Activated CD4-positive, alpha-beta T cell treated with anti-CD3 and anti-CD28 coated beads, Interleukin-2, amount 10 ng/mL, durations not matched to agents 7 days and 5 days (primary cell): Measurements from ENCODE around the gene CTPS1. TPM values are rescaled to one million over a fixed set of nuclear protein-coding genes. Genes with fewer than 3 reads are reported as not detected.
A peak's percentile ranks its signal among the peaks of the same experiment; 100 is the strongest.

ENCODE experiments used
- CTCF ChIA-PET: fragments of 350-600 bp; sonication (Branson Sonifier 250); formaldehyde crosslinking; loops from one replicate; lab custom pipeline; 2021; ENCODE audit warnings: antibody characterized with exemption; lab: Charles Lee
- POLR2A ChIA-PET: fragments of 350-600 bp; sonication (Branson Sonifier 250); formaldehyde crosslinking; loops from one replicate; lab custom pipeline; 2021; ENCODE audit warnings: antibody characterized with exemption; lab: Charles Lee
- DNase-seq: peaks from one replicate; pipeline ENCODE4 v3.0.0-alpha.2; 2020
- H3K27ac Mint-ChIP-seq: one replicate; pipeline ENCODE4 v1.8.0; 2021; ENCODE audit warnings: mild to moderate bottlenecking, moderate library complexity, mixed read lengths
- H3K27me3 Mint-ChIP-seq: one replicate; pipeline ENCODE4 v1.8.0; 2021; ENCODE audit warnings: mixed read lengths
- H3K36me3 Mint-ChIP-seq: one replicate; pipeline ENCODE4 v1.8.0; 2021; ENCODE audit warnings: low read depth, mixed read lengths
- H3K4me1 Mint-ChIP-seq: one replicate; pipeline ENCODE4 v1.8.0; 2021; ENCODE audit warnings: mixed read lengths
- H3K4me3 Mint-ChIP-seq: one replicate; pipeline ENCODE4 v1.8.0; 2021; ENCODE audit warnings: mild to moderate bottlenecking, moderate library complexity, mixed read lengths
- H3K9me3 Mint-ChIP-seq: one replicate; pipeline ENCODE4 v1.8.0; 2021; ENCODE audit warnings: mixed read lengths
- total RNA-seq, 2 experiments: library from RNA; stranded (reverse); gene quantifications; one replicate each; pipeline ENCODE4 v1.2.3, GENCODE V29; 2021

Gene CTPS1, protein sequence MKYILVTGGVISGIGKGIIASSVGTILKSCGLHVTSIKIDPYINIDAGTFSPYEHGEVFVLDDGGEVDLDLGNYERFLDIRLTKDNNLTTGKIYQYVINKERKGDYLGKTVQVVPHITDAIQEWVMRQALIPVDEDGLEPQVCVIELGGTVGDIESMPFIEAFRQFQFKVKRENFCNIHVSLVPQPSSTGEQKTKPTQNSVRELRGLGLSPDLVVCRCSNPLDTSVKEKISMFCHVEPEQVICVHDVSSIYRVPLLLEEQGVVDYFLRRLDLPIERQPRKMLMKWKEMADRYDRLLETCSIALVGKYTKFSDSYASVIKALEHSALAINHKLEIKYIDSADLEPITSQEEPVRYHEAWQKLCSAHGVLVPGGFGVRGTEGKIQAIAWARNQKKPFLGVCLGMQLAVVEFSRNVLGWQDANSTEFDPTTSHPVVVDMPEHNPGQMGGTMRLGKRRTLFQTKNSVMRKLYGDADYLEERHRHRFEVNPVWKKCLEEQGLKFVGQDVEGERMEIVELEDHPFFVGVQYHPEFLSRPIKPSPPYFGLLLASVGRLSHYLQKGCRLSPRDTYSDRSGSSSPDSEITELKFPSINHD
- 10 to 100 TPM; 54.6 to 55.6 TPM for total RNA-seq

DNA sequence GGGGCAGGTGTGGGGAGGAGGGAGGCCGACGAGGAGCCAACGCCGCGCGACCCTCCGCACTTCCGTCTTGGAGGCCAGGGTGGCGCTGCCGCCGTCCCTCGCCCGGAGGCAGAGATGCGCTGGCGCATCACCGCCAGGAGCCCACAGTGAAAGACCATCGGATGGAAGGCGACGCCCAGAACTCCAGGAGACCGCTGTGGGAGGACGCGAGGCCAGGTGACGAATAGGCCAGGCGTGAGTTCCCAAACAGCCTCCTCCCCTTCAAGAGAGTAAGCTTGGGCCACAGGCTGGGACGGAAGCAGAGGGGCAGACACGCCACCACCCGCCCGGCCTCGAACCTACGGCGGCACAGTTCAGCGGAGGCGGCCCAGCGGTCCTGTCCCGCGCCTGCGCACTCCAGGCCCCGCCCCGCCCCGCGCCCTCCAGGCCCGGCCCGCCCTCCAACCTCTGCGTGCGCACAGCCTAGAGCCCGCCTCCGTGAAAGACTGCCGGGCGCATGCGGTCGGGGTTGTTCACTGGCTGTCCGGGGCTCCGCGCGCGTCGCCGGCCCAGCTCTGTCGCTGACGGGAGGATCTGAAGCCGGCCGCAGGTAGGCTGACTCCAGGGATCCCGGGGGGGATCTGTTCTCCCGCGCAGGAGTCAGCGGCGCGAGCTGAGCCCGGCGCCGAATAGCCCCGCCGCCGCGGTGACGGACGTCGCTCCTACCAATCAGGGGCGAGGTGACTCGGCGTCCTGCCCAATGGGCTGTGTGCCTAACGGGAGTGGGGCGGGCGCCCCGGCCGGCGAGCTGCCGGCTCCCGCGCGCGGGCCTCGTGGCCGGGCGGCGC, at the start of gene CTPS1:
CTPS1 (plus strand) TSS at position 456 of the 827 bp plus-strand sequence. CDS start 3,595 bp downstream, outside the sequence.
- Mint-ChIP-seq H3K36me3 (peaks cover 27% of the 10 kb centered on the region), H3K27ac (peak within 1 kb of the TSS; percentile 92), H3K27me3 (no peaks in the 10 kb centered on the region), H3K4me1 (peaks cover 47% of the 10 kb centered on the region), H3K4me3 (peak within 1 kb of the TSS; percentile 82), H3K9me3 (no peaks in the 10 kb centered on the region)
- ChIA-PET POLR2A (interaction anchor here (0.6 to 1.0 kb wide), 3 partner anchors 135 to 1707 kb away, joined by 3 read pairs; no protein-coding TSS in a partner anchor), CTCF (interaction anchor here (0.7 to 1.7 kb wide), 7 partner anchors 12 to 48 kb away, joined by 3 to 6 read pairs (median 4); no protein-coding TSS in a partner anchor)
- DNase-seq: peak; percentile 95

DNA sequence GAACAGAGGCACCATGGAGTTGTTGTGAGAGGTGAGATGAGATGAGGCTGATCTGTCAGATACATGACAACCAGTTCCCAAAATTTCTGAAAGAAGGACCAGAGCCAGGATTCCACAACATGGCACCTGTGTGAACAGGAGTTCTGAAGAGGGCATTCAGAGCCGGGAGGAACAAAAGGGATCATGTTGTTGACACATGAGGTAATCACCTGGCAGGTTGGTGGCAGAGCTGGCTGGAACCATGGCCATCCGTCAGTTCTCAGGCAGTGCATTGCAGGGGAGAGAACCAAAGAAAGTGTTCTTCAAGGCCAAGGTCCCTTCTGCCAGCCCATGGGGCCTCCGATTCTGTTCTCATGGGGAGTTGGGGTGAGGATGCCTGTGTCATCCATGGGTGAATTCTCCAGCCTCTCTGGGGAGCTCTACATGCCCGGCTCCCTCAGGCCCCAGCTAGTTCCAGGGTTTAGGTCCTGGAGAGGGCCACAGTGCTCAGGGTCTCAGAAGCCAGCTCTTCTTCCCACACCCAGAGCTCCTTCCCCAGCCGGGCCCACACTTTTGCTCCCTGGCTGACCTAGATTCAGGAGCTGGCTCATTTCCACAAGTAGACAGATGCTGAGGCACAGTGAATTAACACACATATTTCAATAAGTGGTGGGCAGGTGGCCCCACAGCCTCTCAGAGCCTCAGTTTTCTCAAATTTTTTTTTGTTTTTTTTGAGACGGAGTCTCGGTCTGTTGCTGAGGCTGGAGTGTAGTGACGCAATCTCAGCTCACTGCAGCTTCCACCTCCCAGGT, 49.1 kb upstream of the CTPS1 start:
- no peaks in the 10 kb centered on the region for H3K9me3 Mint-ChIP-seq
- ChIA-PET CTCF (interaction anchor here (0.7 to 1.4 kb wide), 2 partner anchors 9 to 165 kb away, joined by 3 to 4 read pairs; no protein-coding TSS in a partner anchor), POLR2A (no interaction called here)
- H3K4me1 Mint-ChIP-seq: no peaks in the 10 kb centered on the region
- no peak overlapping the region for H3K27ac Mint-ChIP-seq
- no peaks in the 10 kb centered on the region for H3K36me3 Mint-ChIP-seq
- DNase-seq: no peak
- no peak overlapping the region for H3K4me3 Mint-ChIP-seq
- no peaks in the 10 kb centered on the region for H3K27me3 Mint-ChIP-seq

DNA sequence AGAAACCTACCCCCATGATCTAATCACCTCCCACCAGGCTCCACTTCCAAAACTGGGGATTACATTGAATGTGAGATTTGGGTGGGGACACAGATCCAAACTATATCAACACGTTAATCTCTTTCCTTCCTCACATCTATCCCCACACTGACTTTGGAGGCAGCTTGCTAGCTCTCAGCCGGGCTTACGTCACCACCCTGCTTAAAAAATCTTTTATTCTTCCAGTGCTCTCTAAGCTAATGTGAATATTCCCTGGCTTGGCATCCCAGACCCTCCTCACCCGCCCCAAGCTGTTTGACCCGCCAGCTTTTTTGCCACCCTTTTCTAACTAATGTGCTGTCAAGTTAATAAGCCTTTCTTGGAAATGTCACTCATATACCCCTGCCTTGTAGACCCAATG, 47.9 kb upstream of the CTPS1 start:
- Mint-ChIP-seq H3K4me1 (no peaks in the 10 kb centered on the region), H3K4me3 (no peak overlapping the region), H3K27me3 (no peaks in the 10 kb centered on the region), H3K36me3 (no peaks in the 10 kb centered on the region), H3K9me3 (no peaks in the 10 kb centered on the region), H3K27ac (no peak overlapping the region)
- no peak for DNase-seq
- ChIA-PET POLR2A (no interaction called here), CTCF (interaction anchor here (1.8 kb wide), 1 partner anchor 17 kb away, joined by 4 read pairs; no protein-coding TSS in a partner anchor)

DNA sequence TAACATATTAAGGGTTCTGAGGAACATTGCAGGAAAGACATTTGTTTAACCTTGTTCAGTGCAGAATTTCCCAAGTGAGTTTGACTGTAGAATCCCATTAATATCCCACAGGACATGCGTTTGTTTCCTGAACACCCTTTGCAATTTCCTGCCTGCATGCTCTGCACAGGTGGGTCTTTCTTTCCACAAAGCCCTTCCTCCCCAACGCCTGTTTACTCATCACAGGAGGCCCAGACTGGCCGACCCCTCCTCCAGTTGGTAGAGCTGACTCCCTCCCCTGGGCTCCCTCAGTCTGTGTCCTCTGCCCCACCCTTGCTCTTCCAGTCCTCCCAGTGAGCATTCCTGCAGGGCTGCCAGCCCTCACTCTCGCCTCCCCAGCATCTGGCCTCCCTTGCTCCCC, 47.5 kb upstream of the CTPS1 start:
- ChIA-PET POLR2A (no interaction called here), CTCF (interaction anchor here (1.8 kb wide), 1 partner anchor 17 kb away, joined by 4 read pairs; no protein-coding TSS in a partner anchor)
- H3K27ac Mint-ChIP-seq: no peak overlapping the region
- H3K4me3 Mint-ChIP-seq: no peak overlapping the region
- no peaks in the 10 kb centered on the region for H3K36me3 Mint-ChIP-seq
- no peak for DNase-seq
- H3K27me3 Mint-ChIP-seq: no peaks in the 10 kb centered on the region
- no peaks in the 10 kb centered on the region for H3K9me3 Mint-ChIP-seq
- H3K4me1 Mint-ChIP-seq: no peaks in the 10 kb centered on the region

DNA sequence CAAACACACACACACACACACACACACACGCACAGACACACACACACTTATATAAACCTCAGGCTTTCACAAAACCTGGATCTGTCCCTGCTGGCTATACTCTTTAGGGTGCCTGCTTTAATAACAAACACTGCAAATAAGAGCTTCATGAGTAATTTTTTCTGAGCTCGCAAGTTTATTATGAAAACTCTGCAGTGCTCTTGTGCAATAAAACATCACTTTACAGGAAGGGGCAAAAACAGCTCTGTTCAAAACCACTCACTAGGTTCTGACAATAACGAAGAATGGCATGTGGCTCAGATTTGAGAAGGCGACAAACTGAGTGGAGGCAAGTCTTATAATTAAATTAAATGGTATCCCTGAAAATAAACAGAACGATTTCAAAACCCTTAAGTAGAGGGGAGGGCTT, 42.6 kb upstream of the CTPS1 start:
- Mint-ChIP-seq H3K36me3 (no peaks in the 10 kb centered on the region), H3K4me1 (no peaks in the 10 kb centered on the region), H3K4me3 (no peak overlapping the region), H3K27ac (no peak overlapping the region), H3K27me3 (no peaks in the 10 kb centered on the region), H3K9me3 (no peaks in the 10 kb centered on the region)
- POLR2A ChIA-PET: no interaction called here
- CTCF ChIA-PET: interaction anchor here (1.0 to 1.4 kb wide), 3 partner anchors 11 to 61 kb away, joined by 3 to 6 read pairs (median 4); no protein-coding TSS in a partner anchor
- no peak for DNase-seq

DNA sequence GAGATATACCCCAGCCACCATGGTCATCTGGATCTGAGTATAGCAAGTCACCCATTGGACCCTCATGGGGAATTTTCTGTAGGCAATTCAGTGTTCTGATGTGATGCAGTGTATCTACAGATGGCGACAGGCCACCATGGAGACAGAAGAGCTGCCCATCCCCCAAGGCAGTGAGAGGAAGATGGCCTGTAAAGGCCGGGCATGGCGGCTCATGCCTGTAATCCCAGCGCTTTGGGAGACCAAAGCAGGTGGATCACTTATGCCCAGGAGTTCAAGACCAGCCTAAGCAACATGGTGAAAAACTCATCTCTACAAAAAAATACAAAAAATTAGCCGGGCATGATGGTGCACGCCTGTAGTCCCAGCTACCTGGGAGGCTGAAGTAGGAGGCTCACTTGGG, 41.1 kb upstream of the CTPS1 start:
- CTCF ChIA-PET: interaction anchor here (2.1 kb wide), 1 partner anchor 10 kb away, joined by 11 read pairs; no protein-coding TSS in a partner anchor
- H3K9me3 Mint-ChIP-seq: no peaks in the 10 kb centered on the region
- POLR2A ChIA-PET: no interaction called here

DNA sequence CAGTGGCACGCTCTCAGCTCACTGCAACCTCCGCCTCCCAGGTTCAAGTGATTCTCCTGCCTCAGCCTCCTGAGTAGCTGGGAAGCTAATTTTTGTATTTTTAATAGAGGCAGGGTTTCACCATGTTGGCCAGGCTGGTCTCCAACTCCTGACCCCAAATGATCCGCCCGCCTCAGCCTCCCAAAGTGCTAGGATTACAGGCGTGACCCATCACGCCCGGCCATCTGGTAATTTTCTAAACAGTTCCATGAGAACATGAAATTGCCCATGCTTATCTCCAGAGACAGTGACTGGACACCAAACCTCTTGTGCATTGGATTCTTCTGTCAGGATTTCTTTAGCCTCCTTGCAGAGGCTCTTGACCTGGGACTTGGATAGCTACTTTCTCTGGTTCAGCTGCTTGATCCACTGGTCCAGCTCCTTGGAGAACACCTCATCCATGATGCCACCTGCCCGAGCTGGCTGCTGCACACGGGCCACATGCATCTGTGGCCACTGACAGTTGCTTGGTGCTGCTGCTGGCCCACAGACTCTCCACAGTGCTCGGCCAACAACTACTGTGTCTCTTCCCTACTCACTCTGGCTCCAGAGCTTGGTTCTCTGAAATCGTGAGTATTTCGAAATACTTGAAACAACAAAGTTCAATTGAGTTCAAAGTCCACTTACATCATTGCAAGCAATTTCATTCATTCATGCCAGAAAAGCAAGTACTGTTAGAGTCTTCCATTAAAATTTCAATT, 40.0 kb upstream of the CTPS1 start:
- Mint-ChIP-seq H3K9me3 (no peaks in the 10 kb centered on the region), H3K36me3 (no peaks in the 10 kb centered on the region), H3K27ac (no peak overlapping the region), H3K4me3 (no peak overlapping the region), H3K27me3 (peaks cover 4% of the 10 kb centered on the region), H3K4me1 (no peaks in the 10 kb centered on the region)
- ChIA-PET CTCF (interaction anchor here (1.2 to 2.1 kb wide), 3 partner anchors 9 to 13 kb away, joined by 4 to 11 read pairs (median 4); no protein-coding TSS in a partner anchor), POLR2A (no interaction called here)
- DNase-seq: no peak

More for the DNA sequence above, 41.1 kb upstream of the CTPS1 start:
- Mint-ChIP-seq H3K36me3 (no peaks in the 10 kb centered on the region), H3K4me1 (no peaks in the 10 kb centered on the region), H3K27ac (no peak overlapping the region), H3K27me3 (peaks cover 4% of the 10 kb centered on the region), H3K4me3 (no peak overlapping the region)
- DNase-seq: no peak

DNA sequence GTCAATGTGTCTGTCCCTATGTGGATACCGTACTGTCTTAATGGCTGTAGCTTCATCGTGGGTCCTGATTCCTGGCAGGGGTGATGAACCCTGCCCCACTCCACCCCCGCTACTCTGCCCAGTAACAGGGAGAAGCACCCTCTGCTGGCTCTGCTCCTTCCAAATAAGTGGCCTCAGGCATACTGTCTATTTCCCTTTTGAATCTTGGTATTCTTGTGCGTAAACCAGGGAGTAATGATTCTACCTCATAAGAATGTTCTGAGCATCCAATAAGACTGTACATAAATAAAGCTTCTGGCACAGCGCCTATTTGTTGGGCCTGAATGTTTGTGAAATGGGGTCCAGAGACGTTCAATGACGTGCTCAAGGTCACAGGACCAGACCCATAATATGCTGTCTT, 35.2 kb upstream of the CTPS1 start:
- Mint-ChIP-seq H3K4me1 (peaks cover 6% of the 10 kb centered on the region), H3K9me3 (no peaks in the 10 kb centered on the region), H3K4me3 (no peak overlapping the region), H3K27ac (no peak overlapping the region), H3K36me3 (no peaks in the 10 kb centered on the region), H3K27me3 (peaks cover 12% of the 10 kb centered on the region)
- POLR2A ChIA-PET: interaction anchor here (0.6 kb wide), 1 partner anchor 337 kb away, joined by 4 read pairs; no protein-coding TSS in a partner anchor
- CTCF ChIA-PET: no interaction called here
- DNase-seq: no peak

DNA sequence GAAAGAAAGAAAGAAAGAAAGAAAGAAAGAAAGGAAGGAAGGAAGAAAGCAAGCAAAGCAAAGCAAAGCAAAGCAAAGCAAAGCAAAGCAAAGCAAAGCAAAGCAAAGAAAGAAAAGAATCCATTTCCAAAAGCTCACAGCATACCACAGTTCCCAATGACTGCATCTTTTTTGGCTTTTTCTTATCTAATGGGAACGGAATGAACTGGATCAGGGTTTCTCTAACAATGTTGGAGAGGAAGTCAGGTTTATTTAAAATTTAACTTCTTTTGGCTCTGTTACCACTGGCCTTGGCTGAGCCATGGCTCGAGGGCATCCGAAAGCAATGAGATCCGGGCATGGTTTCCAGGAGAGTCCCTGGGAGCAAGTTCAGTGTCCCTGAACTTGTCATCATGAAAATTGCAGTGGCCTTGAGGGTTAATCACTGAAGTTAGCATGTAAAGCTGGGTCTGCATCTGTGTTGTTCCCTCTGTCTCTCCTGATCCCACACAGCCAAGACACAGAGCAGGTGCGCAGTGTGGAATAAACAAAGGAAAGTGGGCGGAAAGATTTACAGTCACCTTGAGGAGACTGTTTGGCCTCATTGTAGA, 34.6 kb upstream of the CTPS1 start:
- no peak for DNase-seq
- Mint-ChIP-seq H3K4me3 (no peak overlapping the region), H3K27me3 (peaks cover 12% of the 10 kb centered on the region), H3K9me3 (no peaks in the 10 kb centered on the region), H3K4me1 (peaks cover 6% of the 10 kb centered on the region), H3K36me3 (no peaks in the 10 kb centered on the region), H3K27ac (no peak overlapping the region)
- POLR2A ChIA-PET: interaction anchor here (0.6 kb wide), 1 partner anchor 338 kb away, joined by 4 read pairs; no protein-coding TSS in a partner anchor
- CTCF ChIA-PET: interaction anchor here (0.5 kb wide), 1 partner anchor 1041 kb away, joined by 3 read pairs; no protein-coding TSS in a partner anchor

DNA sequence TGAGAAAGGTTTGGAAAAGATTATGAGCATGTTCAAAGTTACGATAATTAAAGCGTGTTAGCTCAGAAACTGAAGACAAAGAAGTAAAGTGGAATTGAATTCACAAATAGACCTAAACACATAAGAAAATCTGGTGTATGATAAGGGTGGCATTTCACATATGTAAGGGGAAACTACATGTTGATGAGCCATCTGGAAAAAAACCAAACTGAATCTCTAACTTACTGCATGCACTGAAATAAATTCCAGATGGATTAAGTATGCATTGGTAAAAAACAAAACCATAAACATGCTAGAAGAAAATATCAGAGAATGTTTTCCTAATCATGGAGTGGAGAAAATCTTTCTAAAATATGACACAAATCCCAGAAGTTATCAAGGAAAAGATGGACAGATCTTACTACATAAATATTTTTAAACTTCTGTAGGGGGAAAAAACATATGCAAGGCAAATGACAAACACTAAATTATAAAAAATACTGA, 34.0 kb upstream of the CTPS1 start:
- CTCF ChIA-PET: interaction anchor here (0.9 kb wide), 1 partner anchor 267 kb away, joined by 3 read pairs; no protein-coding TSS in a partner anchor
- Mint-ChIP-seq H3K27ac (no peak overlapping the region), H3K4me1 (peaks cover 6% of the 10 kb centered on the region), H3K4me3 (no peak overlapping the region), H3K9me3 (no peaks in the 10 kb centered on the region), H3K36me3 (no peaks in the 10 kb centered on the region), H3K27me3 (peaks cover 14% of the 10 kb centered on the region)
- POLR2A ChIA-PET: no interaction called here
- DNase-seq: no peak
